GM21515 (cell line): ENCODE measurements around the gene PRPS2.

Experiments
- ATAC-seq: cut with Tn5 transposase; IDR thresholded peaks from one replicate; pipeline ENCODE4 v1.9.1; 2021; ENCODE audit not compliant: unreplicated experiment

Gene PRPS2

DNA sequence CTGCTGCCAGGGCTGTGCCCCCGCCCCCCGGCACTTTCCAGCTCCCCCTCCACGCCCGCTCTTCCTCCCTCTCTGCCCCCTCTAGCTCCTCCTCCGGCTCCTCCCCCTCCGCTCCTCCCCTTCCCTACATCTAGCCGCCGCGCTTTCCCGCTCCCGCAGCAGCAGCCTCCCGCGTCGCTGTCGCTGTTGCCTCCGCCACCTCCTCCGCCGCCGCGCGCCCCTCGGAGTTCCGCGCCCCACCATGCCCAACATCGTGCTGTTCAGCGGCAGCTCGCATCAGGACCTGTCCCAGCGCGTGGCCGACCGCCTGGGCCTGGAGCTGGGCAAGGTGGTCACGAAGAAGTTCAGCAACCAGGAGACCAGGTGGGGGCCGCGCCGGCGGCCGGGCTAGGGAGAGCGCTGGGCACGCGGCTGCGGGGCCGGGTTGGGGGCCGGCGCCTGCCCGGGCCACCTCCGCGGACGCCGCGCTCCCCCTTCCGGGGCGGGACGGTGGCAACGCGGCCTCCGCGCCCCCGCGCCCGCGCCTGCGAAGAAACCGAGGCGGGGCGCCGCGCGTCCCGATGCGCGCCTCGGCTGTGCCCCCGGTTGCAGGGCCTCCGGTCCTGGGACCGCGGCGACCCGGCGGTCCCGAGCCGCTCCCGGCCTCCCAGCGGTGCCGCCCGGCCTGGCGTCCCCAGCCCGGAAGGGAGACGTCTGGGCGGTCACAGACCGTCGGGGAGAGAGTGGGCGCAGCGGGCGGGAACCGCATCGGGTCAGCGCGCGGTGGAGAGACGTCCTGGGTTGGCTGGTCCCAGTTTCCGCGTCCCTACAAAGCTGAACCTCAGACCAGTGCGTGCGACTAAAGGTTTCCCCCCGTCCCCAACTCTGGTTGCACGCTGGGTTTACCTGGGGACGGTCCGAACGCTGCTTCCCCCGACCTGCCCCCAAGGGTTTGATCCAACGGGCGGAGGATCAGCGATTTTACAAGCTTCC is at the start of gene PRPS2:
PRPS2 (plus strand) TSS at position 156 of the 972 bp plus-strand sequence; CDS start at position 242, 86 bp downstream.
- peak; percentile 88 for ATAC-seq

DNA sequence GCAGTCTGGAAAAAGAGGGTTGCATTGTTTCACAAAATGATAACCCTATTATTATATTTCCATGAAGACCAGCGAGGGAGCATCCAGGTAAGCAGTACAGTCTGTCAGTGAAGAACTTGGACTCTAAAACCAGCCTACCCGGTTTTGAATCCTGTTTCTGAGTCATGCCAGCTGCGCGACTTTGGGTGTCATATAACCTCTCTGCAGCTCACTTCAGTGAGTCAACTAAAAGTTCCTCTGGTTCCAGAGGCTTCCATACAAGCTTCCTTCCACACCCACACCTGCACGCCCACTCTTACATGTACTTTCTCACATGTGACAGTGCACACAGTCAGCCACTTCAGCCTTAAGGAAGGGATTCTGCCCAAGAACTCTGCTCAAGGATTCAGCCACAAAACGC is 49.8 kb upstream of the PRPS2 start:
- no peak for ATAC-seq

DNA sequence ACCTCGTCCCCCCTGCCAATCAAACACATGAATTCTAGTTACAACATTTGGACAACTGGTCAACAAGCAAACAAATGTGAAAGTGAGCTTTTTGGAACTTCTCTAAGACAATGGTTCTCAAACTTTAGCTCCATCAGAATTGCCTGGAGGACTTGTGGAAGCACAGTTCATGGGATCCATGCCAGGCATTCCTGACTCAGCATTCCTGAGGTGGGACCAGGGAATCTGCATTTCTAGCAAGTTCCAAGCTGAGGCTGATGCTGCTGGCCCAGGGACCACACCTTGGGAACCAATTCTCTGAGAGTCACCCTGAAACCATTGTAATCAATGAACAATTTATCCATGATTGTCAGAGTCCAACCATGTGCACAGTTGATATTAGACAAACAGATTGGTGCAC is 43.8 kb upstream of the PRPS2 start:
- ATAC-seq, result no peak

DNA sequence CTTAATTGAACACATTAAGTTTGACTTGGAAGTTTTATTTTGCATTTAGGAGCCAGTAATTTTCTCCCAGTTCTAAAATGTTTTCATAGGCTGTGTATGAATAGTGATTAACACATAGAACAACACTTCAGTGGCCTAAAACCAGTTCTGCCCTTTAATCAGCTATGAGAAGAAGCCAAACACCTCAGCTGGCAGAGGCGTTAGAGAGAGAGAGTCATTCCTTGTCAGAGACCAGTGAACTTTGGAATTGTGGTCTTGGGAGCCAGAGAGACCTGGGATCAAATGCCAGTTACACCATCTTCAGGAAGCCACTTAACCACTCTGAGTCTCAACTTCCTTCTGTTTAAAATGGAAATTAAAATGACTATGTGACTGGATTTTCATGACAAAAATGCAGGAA is 39.3 kb upstream of the PRPS2 start:
- ATAC-seq, result no peak

DNA sequence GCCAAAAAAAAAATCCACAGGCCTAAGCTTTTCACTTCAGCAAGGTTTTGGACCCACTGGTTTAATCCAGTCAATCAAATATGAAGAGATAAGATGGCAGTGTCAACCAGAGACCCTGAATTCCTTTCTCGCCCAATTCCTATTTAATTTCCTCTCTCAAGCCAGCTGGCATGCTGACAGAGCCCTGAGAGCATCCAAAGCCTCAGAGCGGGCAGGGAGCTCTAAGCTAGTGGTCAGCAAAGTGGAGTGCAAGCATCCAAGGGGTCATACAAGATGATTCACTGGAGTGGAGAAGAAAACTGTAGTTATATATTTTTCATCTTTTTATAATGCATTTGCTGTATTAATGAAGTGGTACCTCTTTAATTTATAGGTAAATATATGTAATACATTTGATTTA is 37.8 kb upstream of the PRPS2 start:
- no peak for ATAC-seq

DNA sequence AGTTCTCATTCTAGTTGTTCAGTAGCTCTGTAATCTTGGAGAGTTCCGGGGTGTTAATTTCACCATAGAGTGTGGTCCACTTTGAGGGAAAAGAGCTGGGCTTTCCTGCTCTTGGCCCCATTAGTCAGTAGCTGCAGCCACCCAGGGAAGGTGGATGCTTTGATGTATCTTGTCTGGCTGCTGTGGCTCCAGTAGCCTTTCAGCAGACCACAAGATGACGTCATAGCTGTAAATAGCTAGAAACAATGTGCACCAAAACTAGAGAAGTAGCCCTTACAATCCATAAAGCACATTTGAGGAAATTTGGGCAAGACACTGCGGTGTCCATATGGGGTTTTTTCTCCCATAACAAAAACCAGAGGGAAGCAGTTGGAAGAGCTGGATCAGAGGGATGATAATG is 32.9 kb upstream of the PRPS2 start:
- ATAC-seq, result no peak

DNA sequence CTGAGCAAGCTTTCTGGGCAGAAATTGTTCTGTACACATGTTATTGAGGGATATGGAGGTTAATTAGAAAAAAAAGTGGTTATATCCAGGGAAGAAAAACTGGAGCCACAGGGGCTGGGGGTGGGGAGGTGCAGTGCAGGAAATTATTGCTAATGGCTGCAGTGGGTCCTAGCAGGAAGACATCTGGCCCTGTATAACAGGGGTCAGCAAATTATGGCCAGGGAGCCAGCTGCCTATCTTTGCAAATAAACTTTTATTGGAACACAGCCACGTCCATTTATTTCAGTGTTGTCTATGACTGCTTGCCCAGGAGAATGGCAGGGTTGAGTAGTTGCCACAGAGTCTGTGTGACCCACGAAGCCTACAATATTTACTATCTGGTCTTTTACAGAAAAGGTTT is 23.4 kb upstream of the PRPS2 start:
- ATAC-seq, result no peak

DNA sequence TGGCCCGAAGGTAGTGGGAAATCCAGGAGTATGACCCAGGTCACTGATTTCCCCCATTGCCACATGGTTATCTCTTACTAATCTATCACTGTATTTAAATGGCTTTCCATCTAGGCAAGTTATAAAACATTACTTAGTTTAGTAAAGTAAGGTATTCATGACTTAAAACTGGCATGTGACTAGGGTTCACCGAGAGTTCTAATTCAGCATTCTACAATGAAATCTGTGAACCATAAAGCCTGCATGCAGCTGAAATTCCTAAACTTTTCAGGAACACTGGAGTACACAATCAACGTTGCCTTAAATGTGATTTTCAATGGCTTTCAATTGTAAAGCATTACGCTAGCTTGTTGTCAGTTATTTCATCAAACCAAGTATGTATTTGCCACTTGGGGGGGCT is 22.7 kb upstream of the PRPS2 start:
- ATAC-seq, result no peak

DNA sequence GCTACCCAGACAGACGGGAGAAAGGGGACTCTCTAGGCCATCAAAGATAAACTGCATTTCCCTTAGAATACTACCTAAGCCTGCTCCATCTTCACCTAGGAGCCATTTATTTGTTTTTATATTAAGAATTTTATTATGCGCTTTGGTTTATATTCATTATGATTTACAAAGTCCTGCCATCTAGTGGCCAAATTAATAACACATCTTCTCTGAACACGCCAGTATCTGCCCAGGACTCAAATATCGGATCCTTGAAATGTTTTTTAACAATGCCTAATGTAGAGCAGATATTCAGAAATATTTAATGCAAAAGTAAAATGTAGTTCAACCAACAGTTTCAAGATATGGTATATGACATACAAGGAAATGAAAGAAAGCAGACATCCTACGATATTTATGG is 20.8 kb upstream of the PRPS2 start:
- no peak for ATAC-seq

DNA sequence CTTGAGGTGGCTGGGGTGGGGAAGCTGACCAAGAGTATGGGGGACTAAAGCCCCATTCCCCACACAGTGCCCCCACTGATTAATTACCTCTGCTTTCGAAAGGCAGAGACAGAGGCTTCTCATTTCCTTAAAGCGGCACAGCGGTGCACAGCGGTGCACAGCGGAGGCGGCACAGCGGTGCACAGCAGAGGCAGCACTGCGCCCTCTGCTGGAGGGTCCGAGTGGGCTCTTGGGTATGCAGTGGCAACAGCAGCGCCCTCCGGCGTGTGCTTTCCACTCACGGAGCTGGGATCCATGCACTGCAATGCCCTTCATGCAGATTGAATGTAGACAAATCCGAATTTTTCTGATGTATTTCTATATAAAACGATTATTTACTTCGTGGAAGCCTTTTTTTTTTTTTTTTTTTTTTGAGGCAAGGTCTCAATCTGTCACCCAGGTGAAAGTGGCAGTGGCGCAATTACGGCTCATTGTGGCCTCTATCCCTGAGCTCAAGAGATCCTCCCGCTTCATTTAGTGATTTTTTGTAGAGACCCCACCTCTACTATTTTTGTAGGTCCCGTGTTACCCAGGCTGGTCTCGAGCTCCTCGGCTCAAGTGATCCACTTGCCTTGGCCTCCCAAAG is 19.7 kb upstream of the PRPS2 start:
- peak; percentile 99 for ATAC-seq

DNA sequence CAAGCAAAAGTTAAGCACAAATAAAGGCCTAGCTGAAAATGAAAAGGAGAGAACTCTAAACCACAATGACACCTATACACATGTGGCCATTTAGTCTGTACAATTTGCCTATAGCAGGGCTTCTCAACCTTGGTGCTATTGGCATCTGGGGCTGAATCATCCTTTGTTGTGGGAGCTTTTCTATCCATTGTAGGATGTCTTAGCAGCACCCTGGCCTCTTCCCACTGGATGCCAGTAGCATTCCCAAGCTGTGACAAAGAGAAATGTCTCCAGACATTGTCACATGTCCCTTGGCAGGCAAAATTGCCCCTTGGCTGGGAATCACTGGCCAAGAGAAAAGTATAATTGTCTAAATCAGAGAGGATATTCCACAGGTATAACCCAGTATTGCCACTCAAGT is 13.5 kb upstream of the PRPS2 start:
- ATAC-seq, result no peak

DNA sequence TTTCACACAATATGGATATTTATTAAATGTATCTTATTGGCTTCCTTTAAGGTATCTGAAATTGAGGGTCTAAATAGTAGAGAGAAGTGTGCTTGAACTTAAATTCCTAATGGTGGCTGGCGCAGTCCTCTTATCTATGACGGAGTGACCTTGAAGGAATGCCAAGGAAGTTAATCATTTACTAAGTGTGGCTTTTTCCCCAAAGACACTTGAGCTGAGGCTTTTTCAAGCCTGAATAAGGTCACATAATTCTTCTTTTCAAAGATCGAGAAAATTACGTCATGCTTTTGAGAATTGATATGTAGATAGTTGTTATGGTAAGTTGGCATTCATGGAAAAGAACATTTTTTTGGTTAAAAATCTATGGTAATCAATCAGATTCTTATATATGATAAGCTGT is 11.7 kb upstream of the PRPS2 start:
- no peak for ATAC-seq

DNA sequence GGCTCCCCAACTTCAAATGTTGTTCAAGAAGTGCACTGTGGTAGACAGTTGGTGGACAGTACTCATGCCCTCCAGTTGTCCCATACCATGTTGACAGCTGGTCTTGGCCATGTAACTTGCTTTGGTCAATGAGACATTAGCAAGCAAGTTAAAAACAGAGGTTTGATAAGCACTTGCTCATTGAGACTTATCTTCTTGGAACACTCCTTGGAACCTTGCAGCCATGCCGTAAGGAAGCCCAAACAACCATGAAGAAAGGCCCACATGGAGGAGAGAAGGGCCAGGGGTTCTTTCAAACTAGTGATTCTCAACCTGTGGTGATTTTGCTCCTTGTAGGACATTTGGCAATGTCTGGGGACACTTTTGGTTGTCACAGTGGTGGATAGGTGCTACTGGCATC is 2.6 kb upstream of the PRPS2 start:
- no peak for ATAC-seq

DNA sequence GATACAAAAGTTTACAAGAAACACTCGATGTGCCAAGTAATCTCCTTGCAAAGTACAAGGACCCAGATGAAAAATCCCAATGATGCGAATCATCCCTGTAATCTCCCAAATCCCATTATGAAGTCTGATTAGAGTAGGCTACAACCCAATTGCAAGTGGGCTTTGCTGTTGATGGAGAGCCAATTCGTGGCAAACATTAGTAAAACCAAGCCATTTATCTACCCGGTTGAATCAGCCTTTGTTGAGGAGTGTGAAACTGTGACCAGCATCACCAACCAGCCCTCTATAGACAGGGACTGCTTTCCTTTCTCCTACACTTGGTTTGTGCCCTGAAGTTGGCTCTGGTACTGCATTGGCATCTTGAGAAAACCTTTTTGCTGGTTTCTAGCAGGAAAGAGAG is 1.2 kb upstream of the PRPS2 start:
- no peak for ATAC-seq

DNA sequence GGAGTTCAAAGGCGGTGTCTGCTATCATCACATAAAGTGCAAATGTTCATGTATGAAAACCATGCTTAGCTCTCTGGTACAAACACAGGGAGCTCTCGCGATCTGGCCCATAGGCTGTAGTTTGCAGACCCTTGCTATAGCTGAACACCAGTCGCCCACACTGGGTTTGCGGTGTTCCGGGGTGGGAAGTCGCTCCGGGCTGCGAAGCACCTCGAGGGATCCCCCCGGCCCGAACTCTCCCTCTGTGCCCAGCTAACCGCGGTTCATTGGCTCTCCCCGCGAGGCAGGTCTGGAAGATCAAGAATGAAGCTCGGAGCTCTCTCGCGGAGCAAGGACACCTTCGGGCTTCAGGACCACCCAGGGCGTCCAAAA is 341 bp upstream of the PRPS2 start:
- ATAC-seq, result peak; percentile 34

DNA sequence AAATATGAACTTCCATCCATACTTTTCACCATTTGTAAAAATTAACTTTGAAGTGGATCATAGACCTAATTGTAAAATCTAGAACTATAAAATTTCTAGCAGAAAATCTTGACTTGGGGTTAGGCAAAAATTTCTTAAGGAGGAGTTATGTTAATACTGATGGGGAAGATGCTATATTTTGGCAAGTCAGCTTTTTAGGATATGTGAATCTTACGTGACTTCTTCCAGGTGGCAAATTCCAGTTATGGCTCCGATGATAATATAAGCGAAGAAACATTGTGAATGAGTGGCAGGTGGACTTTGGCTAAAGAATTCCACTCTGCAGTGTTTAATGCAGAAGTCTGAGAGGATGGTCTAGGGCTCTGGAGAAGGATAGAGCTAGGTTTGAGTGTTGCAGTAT is 1.5 kb downstream of the PRPS2 start:
- no peak for ATAC-seq

DNA sequence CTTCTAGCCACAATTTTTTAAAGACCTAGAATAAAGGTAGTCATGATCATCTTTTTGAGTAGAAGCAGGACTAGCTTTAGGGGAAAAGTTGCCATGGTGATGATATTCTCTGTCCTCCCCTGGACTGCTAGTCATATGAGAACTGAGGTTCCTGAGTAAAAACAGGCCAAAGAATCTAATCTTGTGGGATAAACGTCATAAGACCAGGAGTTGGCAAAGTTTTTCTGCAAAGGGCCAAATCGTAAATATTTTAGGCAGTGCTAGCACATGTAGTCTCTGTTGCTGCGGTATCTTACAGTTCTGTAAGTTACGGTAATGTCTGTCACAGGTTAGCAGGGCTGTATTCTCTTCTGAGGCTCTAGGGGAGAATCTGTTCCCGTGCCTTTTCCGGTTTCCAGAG is 3.4 kb downstream of the PRPS2 start:
- ATAC-seq, result no peak

DNA sequence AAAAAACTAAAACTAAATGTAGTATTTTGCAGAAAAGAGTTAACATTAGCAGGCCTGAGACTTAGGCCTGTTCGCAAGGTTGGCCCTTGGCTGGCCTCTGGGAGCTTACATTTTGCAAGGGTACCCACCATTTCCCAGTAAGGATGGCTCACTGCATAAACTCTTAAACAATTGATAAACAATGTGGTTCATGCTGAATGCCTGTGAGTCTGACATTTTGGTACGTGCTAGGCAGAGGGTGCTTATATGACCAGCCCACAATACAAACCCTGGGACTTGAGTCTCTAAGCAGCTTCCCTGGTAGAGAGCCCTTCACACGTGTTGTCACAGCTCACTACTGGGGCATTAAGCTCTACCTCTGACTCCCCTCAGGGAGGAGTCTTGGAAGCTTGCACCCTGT is 7.4 kb downstream of the PRPS2 start:
- ATAC-seq, result no peak

DNA sequence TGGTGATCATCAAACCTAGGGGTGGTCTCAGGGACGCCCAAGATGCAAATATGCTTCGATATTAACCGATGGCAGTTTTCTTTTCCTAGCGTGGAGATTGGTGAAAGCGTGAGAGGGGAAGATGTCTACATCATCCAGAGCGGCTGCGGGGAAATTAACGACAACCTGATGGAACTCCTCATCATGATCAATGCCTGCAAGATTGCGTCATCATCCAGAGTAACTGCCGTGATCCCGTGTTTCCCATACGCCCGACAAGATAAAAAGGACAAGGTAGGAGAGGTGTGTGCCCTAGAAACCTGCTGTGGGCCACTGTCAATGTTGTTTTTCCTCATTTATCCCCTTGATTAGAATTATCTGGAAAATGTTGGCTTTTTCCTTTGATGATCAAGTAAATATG is 7.9 kb downstream of the PRPS2 start:
- ATAC-seq, result no peak

DNA sequence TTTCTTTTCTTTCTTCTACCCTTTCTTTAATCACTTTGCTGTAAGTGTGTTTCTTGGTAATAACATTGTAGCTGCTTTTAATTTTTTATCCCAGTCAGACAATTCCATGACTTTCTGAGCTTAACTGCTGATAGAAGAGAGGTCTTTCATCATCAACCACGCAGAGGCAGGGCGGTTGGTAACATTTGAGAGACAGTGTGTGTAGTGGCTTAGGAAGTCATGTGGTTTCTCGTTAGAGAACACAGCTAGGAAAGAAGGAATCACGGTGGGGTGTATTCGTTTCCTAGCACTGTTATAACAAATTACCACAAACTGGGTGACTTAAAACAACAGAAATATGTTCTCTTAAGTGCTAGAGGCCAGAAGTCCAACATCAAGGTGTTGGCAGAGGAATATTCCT is 11.5 kb downstream of the PRPS2 start:
- no peak for ATAC-seq

DNA sequence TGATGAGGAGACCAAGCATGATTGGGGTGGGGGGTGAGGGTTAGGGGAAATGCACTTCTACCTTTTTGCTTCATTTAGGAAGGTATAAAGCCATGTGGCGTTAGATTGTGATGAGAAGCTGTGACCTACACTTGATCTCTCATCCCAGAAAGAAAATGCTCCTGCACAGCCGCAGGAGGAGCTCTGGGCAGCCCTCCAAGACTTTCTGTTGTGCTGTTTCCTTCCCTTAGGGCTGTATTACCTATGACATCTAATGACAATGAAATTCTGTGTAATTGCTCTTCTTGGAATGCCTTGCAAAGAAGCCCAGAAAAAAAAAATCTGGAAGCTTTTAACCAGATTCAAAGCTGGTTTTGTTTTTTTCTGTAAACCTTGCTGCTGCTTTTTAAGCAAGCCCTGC is 13.4 kb downstream of the PRPS2 start:
- no peak for ATAC-seq

DNA sequence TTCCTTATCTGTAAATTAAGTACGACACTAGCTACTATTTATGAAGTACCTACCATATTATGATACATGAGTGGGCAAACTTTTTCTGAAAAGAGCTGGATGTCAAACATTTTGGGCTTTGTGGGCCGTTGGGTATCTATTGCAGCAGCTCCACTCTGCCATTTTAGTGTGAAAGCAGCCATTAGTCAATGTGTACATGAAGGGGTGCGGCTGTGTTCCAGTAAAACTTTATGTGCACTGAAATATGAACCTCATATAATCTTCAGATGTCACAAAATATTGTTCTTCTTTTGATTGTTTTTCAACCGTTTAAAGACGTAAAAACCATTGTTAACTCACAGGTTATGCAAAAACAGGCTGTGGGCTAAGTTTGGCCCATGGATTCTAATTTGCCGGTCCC is 14.1 kb downstream of the PRPS2 start:
- ATAC-seq, result no peak

DNA sequence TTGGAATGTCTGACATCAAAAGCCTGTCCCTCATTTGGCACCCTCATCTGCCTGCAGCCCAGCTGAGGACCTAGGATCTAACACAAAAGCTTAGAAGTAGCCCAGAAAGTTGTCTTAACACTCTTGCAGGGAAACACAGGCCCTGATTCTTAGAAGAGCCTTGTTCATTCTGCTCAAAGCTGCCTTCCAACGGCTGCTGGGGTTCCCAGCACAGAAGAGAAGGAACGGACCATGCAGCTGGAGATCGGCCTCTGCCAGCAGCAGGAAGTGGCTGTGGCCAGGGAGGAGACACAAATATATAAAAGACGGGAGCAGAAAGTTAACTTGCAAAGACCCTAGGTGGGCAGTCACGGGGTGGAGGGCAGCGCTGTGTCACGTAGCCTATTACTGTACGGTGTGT is 20.4 kb downstream of the PRPS2 start:
- ATAC-seq, result no peak
